ENCODE data around the gene NUDT22.
A peak's percentile ranks its signal among the peaks of the same experiment; 100 is the strongest.

The NUDT22 gene

GRCh38 chr11:64206457-64207255, 19.4 kb upstream of the NUDT22 start, which contains the start of gene FERMT3:
Gene FERMT3, plus strand, starts transcription at chr11:64206721. Its CDS starts 644 bp downstream, at chr11:64207365.
- DNase-seq (ENCODE audit: low read depth), result peak; percentile 54

- peak; percentile 51 for DNase-seq (ENCODE audit: low read depth)
These were observed 18.6 kb upstream of the NUDT22 start for GRCh38 chr11:64207256-64208085.

DNA sequence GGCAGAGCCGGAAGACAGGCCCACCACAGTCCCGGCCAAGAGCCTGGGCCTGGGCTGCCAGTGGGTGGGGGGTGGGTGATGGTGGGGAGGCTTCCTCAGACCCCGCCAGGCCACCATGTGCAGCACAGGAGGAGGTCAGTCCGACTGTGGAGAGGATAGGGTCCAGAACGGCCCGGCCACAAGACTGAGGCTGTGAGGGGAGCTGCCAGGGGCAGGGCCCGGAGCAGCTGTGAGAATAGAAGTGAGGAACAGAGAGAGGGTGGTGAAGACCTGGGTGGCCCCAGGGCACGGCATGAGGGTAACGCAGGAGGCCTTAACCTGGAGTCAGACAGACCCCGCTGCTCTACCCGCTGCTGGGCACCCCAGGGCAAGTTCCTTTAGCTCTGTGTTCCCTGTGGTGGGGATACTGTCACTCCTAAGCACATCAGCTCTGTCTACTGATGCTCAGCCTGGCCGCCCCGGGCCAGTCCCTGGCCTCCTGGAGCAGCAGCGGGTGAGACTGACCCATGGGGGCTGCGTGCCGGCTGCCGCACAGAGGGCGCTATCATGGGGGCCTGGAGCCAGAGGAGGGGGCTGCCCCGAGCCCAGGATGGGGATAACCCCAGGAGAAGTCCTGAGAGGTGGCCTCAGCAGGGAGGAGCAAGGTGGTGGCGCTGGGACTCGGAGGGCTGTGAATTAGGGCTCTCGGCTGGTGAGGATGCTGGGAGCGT, 17.8 kb upstream of the NUDT22 start:
- no peak for DNase-seq (ENCODE audit: low read depth)

DNA sequence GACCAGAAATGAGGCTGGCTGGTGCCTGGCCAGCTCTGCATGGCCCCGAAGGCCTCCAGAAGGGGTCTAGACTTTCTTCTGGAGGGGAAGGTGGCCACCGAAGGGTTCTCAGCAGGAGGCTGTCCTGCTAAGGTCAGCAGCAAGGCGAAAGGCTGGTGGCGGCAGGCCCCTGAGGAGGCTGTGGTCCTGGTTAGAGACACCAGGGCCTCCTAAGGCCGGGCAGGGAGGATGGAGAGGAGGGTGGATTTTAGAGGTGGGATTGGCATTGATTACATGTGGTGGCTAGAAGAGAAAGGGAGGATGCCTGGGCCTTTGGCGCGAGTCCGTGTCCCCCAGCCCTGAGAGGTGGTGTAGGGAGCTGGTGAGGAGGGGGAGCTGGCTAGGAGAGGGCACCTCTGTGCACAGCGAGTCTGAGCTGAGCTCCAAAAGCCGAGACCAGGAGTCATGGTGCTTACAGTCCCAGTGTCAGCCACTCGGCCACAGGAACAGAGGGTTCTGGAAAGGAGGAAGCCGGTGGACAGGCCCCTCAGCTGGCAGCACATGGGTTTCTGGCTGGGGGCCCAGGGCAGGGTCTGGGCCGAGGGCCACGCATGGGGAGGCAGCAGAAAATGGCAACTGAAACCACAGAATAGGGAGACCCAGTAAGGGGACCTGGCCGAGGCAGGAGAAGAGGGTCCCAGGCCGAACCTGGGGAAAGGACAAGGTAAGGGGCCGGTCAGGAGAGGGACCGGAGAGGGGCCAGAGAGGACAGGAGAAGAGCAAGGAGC, 17.1 kb upstream of the NUDT22 start:
- DNase-seq (ENCODE audit: low read depth), result no peak

- DNase-seq (ENCODE audit: low read depth), result no peak
These were observed 16.6 kb upstream of the NUDT22 start for GRCh38 chr11:64209563-64209843.

DNA sequence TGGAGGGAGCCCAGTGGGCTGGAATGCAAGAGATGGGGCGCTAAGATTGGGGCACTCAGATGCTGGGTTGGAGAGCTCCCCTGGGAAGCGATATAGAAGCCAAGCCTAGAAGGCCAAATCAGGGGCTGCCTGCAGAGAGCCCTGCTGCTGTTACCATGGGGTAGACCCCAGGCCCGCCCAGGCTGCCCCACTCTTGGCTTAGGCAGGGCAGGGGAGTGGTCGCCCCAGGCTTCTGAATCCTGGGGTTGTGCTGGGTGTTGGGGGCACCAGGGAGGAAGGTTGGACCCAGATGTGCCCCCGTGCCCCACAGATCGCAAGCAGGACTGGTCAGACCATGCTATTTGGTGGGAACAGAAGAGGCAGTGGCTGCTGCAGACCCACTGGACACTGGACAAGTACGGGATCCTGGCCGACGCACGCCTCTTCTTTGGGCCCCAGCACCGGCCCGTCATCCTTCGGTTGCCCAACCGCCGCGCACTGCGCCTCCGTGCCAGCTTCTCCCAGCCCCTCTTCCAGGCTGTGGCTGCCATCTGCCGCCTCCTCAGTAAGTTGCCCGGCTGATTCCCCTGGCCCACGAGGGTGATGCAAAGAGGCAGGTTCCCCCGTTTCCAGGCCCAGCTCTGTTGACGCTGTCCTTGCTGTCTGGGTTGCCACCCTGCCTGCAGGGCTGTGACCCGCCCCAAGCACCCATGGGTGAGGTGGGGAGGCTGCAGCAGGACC, 15.6 kb upstream of the NUDT22 start:
- no peak for DNase-seq (ENCODE audit: low read depth)

DNA sequence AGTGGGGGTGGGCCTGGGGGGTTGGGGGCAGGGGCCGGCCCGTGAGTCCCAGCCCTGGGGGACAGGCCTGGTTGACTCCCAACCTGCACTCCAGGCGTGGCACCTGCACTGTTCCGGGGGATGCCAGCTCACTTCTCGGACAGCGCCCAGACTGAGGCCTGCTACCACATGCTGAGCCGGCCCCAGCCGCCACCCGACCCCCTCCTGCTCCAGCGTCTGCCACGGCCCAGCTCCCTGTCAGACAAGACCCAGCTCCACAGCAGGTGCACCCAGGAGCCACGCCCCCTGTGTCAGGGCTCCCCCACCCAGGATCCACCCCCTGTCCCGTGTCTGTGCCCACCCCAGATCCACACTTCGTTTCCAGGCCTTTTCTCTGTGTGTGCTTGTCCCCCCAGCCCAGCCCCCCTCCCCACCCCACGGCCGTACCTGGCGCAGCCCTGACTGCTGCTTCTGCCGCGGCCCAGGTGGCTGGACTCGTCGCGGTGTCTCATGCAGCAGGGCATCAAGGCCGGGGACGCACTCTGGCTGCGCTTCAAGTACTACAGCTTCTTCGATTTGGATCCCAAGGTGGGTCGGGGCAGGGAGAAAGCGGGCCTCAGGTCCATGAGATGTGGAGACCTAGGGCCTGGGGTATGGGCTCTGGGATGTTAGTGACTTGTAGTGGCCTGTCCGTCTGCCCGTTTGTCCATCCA, 14.7 kb upstream of the NUDT22 start:
- no peak for DNase-seq (ENCODE audit: low read depth)

GRCh38 chr11:64216879-64217278, 9.2 kb upstream of the NUDT22 start:
- DNase-seq (ENCODE audit: low read depth), result no peak

DNA sequence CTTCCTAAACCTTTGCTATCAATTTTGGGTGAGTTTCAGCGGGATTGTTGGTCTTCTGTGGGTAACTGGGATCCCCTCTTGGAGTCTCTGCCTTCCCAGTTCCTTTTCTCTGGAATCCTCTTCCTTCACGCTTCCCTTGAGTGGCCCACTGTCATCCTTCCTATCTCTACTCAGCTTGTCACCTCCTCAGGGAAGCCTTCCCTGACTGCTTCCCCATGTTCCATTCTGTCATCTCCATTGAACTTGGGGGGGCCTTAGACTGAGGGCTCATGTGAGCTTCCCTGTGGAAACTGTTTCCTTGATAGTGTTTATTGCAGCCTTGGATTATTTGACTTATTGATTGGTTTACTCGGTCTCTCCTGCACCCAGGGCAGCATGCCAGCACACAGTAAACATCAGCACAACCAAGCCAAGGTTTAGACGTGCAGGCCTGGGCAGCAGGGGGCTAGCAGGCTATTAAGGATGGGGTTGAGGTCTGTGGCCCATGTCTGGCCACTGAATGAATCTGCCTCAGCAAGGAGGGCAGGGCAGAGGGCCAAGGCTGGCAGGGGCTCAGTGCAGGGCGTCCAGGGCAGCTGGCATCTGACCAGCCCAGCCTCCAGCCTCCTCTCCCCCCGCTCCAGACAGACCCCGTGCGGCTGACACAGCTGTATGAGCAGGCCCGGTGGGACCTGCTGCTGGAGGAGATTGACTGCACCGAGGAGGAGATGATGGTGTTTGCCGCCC, 7.3 kb upstream of the NUDT22 start:
- DNase-seq (ENCODE audit: low read depth), result no peak

DNA sequence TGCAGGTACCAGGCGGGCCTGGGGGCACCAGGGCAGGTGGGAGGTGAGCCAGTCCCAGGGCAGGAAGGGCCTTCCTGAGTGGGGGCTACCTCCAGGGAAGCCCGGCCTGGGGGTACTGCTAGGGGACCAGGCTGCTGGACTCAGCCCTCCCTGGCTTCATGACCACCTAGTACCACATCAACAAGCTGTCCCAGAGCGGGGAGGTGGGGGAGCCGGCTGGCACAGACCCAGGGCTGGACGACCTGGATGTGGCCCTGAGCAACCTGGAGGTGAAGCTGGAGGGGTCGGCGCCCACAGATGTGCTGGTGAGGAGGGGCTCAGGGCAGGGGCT, 6.8 kb upstream of the NUDT22 start:
- no peak for DNase-seq (ENCODE audit: low read depth)

GRCh38 chr11:64219755-64220154, 6.3 kb upstream of the NUDT22 start:
- no peak for DNase-seq (ENCODE audit: low read depth)

DNA sequence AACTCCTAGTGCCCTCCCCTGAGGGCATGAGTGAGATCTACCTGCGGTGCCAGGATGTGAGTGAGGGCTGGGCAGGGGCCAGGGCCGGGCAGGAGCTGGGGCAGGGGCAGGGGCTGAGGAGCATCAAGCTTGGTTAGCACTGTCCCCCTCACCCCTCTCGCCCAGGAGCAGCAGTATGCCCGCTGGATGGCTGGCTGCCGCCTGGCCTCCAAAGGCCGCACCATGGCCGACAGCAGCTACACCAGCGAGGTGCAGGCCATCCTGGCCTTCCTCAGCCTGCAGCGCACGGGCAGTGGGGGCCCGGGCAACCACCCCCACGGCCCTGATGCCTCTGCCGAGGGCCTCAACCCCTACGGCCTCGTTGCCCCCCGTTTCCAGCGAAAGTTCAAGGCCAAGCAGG, 5.8 kb upstream of the NUDT22 start:
- DNase-seq (ENCODE audit: low read depth), result no peak

DNA sequence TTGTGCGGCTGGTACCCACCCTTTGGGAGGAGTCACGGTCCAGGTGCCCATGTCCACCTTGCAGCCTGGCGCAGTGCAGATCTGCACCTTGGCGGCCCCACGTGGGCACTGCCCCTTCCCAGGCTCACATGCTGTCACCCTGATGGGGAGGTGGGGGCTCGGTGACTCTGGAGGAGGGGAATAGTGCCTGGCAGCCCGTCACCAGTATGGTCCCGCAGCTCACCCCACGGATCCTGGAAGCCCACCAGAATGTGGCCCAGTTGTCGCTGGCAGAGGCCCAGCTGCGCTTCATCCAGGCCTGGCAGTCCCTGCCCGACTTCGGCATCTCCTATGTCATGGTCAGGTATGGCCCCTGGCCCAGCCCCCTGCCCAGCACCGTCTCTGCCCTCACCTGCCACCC, 5.3 kb upstream of the NUDT22 start:
- DNase-seq (ENCODE audit: low read depth), result no peak

DNA sequence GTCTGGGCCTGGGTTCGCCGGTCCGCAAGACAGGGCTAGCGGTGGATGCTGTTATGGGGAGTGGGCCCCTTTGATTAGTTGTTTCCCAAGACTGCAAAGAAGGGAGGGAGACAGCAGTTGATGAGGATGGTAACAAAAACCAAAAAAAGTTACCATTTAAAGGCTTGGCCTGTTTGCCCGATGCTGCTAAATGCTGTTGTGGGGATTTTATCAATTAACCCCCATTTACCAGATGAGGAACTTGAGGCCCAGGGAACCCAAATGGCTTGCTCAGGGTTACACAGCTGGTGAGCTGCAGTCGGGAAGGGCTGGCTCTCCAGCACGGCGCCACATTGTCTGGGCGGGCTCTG, 3.4 kb upstream of the NUDT22 start:
- DNase-seq (ENCODE audit: low read depth), result no peak

DNA sequence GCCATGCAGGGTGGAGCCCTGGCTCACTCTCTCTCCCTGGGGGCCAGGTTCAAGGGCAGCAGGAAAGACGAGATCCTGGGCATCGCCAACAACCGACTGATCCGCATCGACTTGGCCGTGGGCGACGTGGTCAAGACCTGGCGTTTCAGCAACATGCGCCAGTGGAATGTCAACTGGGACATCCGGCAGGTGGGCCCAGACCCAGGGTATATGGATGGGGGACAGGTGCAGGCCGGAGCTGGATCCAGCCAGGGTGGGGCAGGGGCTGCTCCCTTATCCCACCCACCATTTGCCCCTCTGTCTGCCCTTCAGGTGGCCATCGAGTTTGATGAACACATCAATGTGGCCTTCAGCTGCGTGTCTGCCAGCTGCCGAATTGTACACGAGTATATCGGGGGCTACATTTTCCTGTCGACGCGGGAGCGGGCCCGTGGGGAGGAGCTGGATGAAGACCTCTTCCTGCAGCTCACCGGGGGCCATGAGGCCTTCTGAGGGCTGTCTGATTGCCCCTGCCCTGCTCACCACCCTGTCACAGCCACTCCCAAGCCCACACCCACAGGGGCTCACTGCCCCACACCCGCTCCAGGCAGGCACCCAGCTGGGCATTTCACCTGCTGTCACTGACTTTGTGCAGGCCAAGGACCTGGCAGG, 2.9 kb upstream of the NUDT22 start:
- DNase-seq (ENCODE audit: low read depth), result no peak

- DNase-seq (ENCODE audit: low read depth), result no peak
These were observed 1.8 kb upstream of the NUDT22 start for GRCh38 chr11:64224151-64224890.

GRCh38 chr11:64224891-64225607, 1.0 kb upstream of the NUDT22 start:
- no peak for DNase-seq (ENCODE audit: low read depth)

DNA sequence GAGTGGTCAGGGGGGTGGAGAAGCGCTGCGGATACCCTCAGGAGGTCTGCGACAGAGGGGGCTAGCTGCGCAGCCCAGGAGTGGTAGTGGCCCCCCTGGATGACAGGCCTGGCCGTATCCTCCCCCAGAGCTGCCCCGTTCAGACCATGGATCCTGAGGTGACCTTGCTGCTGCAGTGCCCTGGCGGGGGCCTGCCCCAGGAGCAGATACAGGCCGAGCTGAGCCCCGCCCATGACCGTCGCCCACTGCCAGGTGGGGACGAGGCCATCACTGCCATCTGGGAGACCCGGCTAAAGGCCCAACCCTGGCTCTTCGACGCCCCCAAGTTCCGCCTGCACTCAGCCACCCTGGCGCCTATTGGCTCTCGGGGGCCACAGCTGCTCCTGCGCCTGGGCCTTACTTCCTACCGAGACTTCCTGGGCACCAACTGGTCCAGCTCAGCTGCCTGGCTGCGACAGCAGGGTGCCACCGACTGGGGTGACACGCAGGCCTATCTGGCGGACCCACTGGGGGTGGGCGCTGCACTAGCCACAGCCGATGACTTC, 505 bp downstream of the NUDT22 start:
- no peak for DNase-seq (ENCODE audit: low read depth)

All from T follicular helper cell (primary cell).